Left forelimb (tissue), 1 donor: ENCODE data around the gene PCSK5.
A peak's percentile ranks its signal among the peaks of the same experiment; 100 is the strongest.
"Not testable (repeated sequence)": the region's sequence is repeated elsewhere in the genome, so short reads cannot be mapped to it uniquely, and the experiment has no call there.

Experiments
- DNase-seq: peaks from one replicate; pipeline ENCODE4 v3.0.0-alpha.2; 2018; ENCODE audit warnings: low spot score

The PCSK5 gene

GRCh38 chr9:76249309-76249708, 358.8 kb downstream of the PCSK5 start:
- no peak for DNase-seq

- no peak for DNase-seq
Observed at GRCh38 chr9:76255781-76256455, 365.4 kb downstream of the PCSK5 start.

GRCh38 chr9:76257311-76257710, 366.8 kb downstream of the PCSK5 start:
- no peak for DNase-seq

- no peak for DNase-seq
Observed at GRCh38 chr9:76266649-76267283, 376.3 kb downstream of the PCSK5 start.

GRCh38 chr9:76267284-76267652, 376.8 kb downstream of the PCSK5 start:
- no peak for DNase-seq

- DNase-seq = no peak
Observed at GRCh38 chr9:76269789-76270188, 379.3 kb downstream of the PCSK5 start.

GRCh38 chr9:76271755-76272154, 381.3 kb downstream of the PCSK5 start:
- no peak for DNase-seq

GRCh38 chr9:76289042-76289441, 398.6 kb downstream of the PCSK5 start:
- DNase-seq = no peak

- no peak for DNase-seq
Observed at GRCh38 chr9:76289703-76290102, 399.2 kb downstream of the PCSK5 start.

- DNase-seq = no peak
Observed at GRCh38 chr9:76290555-76290954, 400.1 kb downstream of the PCSK5 start.

GRCh38 chr9:76292246-76292645, 401.8 kb downstream of the PCSK5 start:
- DNase-seq = no peak

- no peak for DNase-seq
Observed at GRCh38 chr9:76292658-76293057, 402.2 kb downstream of the PCSK5 start.

- no peak for DNase-seq
Observed at GRCh38 chr9:76294301-76294700, 403.8 kb downstream of the PCSK5 start.

GRCh38 chr9:76296561-76297310, 406.3 kb downstream of the PCSK5 start:
- no peak for DNase-seq

GRCh38 chr9:76297721-76298239, 407.3 kb downstream of the PCSK5 start:
- DNase-seq = peak; percentile 79

- no peak for DNase-seq
Observed at GRCh38 chr9:76298521-76299144, 408.2 kb downstream of the PCSK5 start.

GRCh38 chr9:76302543-76302942, 412.1 kb downstream of the PCSK5 start:
- DNase-seq = no peak

GRCh38 chr9:76302947-76303550, 412.6 kb downstream of the PCSK5 start:
- DNase-seq = no peak

- DNase-seq = not testable (repeated sequence)
Observed at GRCh38 chr9:76307047-76307446, 416.6 kb downstream of the PCSK5 start.

- DNase-seq = no peak
Observed at GRCh38 chr9:76310577-76310976, 420.1 kb downstream of the PCSK5 start.

GRCh38 chr9:76310991-76311390, 420.5 kb downstream of the PCSK5 start:
- DNase-seq = no peak

GRCh38 chr9:76311537-76311936, 421.1 kb downstream of the PCSK5 start:
- no peak for DNase-seq
